KMS-11 (cell line): ENCODE measurements around the gene C12orf75.

Experiments
- H2AFZ ChIP-seq: fragments of 200-600 bp; sonication (generic); 2 replicates; pipeline ENCODE4 v1.6.1; 2016; ENCODE audit warnings: antibody characterized with exemption, mixed run types, low read depth
- H3K27ac ChIP-seq: fragments of 200-600 bp; sonication (generic); 2 replicates; pipeline ENCODE4 v1.6.1; 2016; ENCODE audit warnings: mild to moderate bottlenecking, mixed run types
- H3K27me3 ChIP-seq: fragments of 200-600 bp; sonication (generic); 2 replicates; pipeline ENCODE4 v1.6.1; 2017; ENCODE audit warnings: mild to moderate bottlenecking, low read depth, mixed run types, moderate library complexity; ENCODE audit not compliant: insufficient read depth
- H3K36me3 ChIP-seq: fragments of 200-600 bp; sonication (generic); 2 replicates; pipeline ENCODE4 v1.6.1; 2017; ENCODE audit warnings: mild to moderate bottlenecking, mixed run types; ENCODE audit not compliant: insufficient read depth
- H3K4me1 ChIP-seq: fragments of 200-600 bp; sonication (generic); 2 replicates; pipeline ENCODE4 v1.6.1; 2016; ENCODE audit warnings: mild to moderate bottlenecking, low read depth, mixed run types; ENCODE audit not compliant: poor library complexity, severe bottlenecking
- H3K4me2 ChIP-seq: fragments of 200-600 bp; sonication (generic); 2 replicates; pipeline ENCODE4 v1.7.0; 2016; ENCODE audit warnings: mild to moderate bottlenecking, mixed run types
- H3K4me3 ChIP-seq: fragments of 200-600 bp; sonication (generic); IDR thresholded peaks from 2 replicates; pipeline ENCODE4 v1.6.1; 2017; ENCODE audit warnings: low read depth, low read length, mixed read lengths; ENCODE audit not compliant: insufficient read depth
- H3K79me2 ChIP-seq: fragments of 200-600 bp; sonication (generic); 2 replicates; pipeline ENCODE4 v1.6.1; 2016; ENCODE audit warnings: low read depth, mixed run types; ENCODE audit not compliant: insufficient read depth
- H3K9ac ChIP-seq: fragments of 200-600 bp; sonication (generic); 2 replicates; pipeline ENCODE4 v1.6.1; 2016; ENCODE audit warnings: mild to moderate bottlenecking, mixed run types
- H4K20me1 ChIP-seq: fragments of 200-600 bp; sonication (generic); 2 replicates; pipeline ENCODE4 v1.6.1; 2016; ENCODE audit warnings: mild to moderate bottlenecking, mixed run types; ENCODE audit not compliant: insufficient read depth
- TF ChIP-seq, protein P1 (sequence below): fragments of 200-600 bp; sonication (generic); conservative IDR thresholded peaks from 2 replicates; pipeline ENCODE4 v1.6.1; 2017; ENCODE audit warnings: low read depth, mild to moderate bottlenecking, antibody characterized with exemption, low read length, moderate library complexity, mixed read lengths

Gene C12orf75

DNA sequence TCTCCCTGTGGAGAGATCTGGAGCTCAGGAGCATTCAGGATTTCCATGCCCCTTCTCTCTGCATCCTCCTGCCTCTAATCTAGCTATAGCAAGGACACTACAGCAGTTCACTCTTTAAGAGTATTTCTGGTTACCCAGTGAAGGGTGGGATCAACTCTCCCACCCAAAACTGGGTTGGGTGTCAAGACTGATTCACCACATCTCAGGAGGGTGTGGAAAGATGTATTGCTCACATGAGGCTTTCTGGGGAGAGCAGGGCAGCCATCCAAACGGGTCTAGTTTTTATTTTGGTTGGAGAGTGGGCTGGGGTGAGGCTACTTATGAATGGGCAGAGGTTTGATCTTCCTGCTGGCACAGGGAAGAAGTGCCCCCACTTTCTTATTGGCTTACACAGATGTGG, 18.6 kb downstream of the C12orf75 start:
- H3K27me3 ChIP-seq, result no peaks in the 10 kb centered on the region
- H3K4me2 ChIP-seq, result no peak overlapping the region
- H3K9ac ChIP-seq, result no peak overlapping the region
- TF ChIP-seq, protein P1, sequence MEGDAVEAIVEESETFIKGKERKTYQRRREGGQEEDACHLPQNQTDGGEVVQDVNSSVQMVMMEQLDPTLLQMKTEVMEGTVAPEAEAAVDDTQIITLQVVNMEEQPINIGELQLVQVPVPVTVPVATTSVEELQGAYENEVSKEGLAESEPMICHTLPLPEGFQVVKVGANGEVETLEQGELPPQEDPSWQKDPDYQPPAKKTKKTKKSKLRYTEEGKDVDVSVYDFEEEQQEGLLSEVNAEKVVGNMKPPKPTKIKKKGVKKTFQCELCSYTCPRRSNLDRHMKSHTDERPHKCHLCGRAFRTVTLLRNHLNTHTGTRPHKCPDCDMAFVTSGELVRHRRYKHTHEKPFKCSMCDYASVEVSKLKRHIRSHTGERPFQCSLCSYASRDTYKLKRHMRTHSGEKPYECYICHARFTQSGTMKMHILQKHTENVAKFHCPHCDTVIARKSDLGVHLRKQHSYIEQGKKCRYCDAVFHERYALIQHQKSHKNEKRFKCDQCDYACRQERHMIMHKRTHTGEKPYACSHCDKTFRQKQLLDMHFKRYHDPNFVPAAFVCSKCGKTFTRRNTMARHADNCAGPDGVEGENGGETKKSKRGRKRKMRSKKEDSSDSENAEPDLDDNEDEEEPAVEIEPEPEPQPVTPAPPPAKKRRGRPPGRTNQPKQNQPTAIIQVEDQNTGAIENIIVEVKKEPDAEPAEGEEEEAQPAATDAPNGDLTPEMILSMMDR, result no peak
- H3K4me1 ChIP-seq, result peaks cover 11% of the 10 kb centered on the region
- H3K4me3 ChIP-seq, result no peak overlapping the region
- no peaks in the 10 kb centered on the region for H4K20me1 ChIP-seq
- H3K27ac ChIP-seq, result no peak overlapping the region
- H3K36me3 ChIP-seq, result no peaks in the 10 kb centered on the region
- no peaks in the 10 kb centered on the region for H3K79me2 ChIP-seq
- H2AFZ ChIP-seq, result no peak overlapping the region

DNA sequence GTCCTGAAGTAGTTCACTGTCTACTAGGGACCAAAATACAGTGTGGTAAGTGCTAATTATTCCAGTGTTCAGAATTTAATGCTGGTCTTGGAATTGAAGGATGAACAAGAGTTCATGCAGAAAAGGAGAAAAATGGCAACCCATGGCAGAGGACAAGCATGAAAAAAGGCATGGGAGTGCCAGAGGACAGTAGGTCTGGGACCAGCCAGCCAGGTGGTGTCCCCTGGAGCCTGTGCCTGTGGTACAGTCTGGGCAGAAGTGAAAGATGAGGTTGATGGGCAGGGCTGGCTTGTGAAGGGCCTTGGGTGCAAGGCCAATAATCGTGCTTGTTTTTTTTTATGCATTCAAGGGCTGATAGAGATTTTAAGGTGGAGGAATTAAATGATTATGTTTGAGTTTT, 21.0 kb downstream of the C12orf75 start:
- H3K79me2 ChIP-seq, result no peaks in the 10 kb centered on the region
- H2AFZ ChIP-seq, result no peak overlapping the region
- no peaks in the 10 kb centered on the region for H3K27me3 ChIP-seq
- H4K20me1 ChIP-seq, result no peaks in the 10 kb centered on the region
- H3K4me1 ChIP-seq, result peaks cover 18% of the 10 kb centered on the region
- H3K27ac ChIP-seq, result no peak overlapping the region
- H3K4me2 ChIP-seq, result no peak overlapping the region
- H3K36me3 ChIP-seq, result no peaks in the 10 kb centered on the region
- TF ChIP-seq, protein P1, result no peak
- H3K9ac ChIP-seq, result no peak overlapping the region
- H3K4me3 ChIP-seq, result no peak overlapping the region

DNA sequence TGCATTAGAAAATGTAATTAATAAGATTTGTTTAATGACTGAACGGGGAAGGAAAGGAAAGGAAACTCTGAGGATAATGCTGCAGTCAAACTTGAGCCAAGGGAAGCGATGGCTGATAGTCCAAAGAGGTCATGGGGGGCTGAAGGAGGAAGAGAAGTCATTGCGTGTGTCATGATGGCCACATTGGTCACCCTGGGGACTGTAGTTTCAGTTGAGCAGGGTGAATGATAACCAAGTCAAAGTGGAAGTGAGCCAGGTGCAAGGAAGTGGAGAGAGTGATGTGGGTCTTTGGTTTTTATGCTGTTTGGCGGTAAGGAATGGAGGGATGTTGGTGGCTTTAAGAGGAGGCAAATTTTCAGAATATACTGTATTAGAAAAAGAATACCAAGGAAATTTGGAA, 21.6 kb downstream of the C12orf75 start:
- Histone ChIP-seq H3K4me2 (no peak overlapping the region), H2AFZ (no peak overlapping the region), H4K20me1 (no peaks in the 10 kb centered on the region), H3K27ac (no peak overlapping the region), H3K9ac (no peak overlapping the region), H3K36me3 (no peaks in the 10 kb centered on the region), H3K4me3 (no peak overlapping the region), H3K4me1 (peaks cover 24% of the 10 kb centered on the region), H3K79me2 (no peaks in the 10 kb centered on the region), H3K27me3 (no peaks in the 10 kb centered on the region)
- TF ChIP-seq, protein P1, result no peak

DNA sequence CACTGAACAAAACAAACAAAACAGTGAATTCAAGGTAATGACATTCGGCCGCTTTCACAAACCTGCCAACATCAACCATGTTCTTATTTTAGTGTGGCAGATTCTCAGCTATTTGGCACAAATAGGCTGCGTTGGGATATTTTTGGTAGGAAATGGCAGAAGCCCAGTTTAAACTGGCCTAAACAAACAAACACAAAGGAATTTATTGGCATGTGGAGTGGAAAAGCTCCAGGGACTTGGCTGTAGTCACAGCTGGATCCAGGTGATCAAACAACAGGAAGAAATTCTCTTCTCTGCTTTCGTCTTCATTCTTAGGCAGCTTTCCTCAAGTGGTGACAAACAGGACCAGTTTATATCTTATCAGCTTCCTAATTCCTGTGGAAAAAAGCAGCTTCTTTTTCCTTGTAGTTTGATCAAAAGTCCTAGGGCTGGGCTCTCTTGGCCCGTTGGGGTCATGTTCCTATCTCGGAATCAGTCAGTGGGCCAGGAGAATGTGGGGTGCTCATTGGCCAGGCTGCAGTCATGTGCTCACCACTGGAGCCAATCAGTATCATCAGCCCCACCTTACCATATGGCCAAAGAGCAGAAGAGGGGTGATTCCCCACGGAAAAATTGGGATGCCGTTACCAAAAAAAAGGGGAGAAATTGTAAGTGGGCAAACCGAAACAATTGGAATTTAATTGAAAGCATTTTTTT, 22.6 kb downstream of the C12orf75 start:
- Histone ChIP-seq H3K9ac (no peak overlapping the region), H4K20me1 (no peaks in the 10 kb centered on the region), H3K27ac (no peak overlapping the region), H3K79me2 (no peaks in the 10 kb centered on the region), H3K4me2 (no peak overlapping the region), H3K4me1 (peaks cover 27% of the 10 kb centered on the region), H3K27me3 (no peaks in the 10 kb centered on the region), H3K4me3 (no peak overlapping the region), H2AFZ (no peak overlapping the region), H3K36me3 (no peaks in the 10 kb centered on the region)
- TF ChIP-seq, protein P1, result no peak
